K562 (cell line): ENCODE data around the gene NUTF2. TPM values are rescaled to one million over a fixed set of nuclear protein-coding genes. Genes with fewer than 3 reads are reported as not detected.
A peak's percentile ranks its signal among the peaks of the same experiment; 100 is the strongest.

Experiments used
- ATAC-seq: fragments of 200-7000 bp; cut with Tn5 transposase; 3 replicates; pipeline ENCODE4 v1.9.1; 2020; ENCODE audit warnings: moderate library complexity
- BruUV-seq: library from RNA; stranded (reverse); fragments of 400-500 nt; replicated peaks from 2 replicates; lab custom pipeline; 2021; lab: Mats Ljungman, UMichigan
- CTCF ChIA-PET: fragments of 300-600 bp; formaldehyde crosslinking; extraction: SDS; loops from one replicate; lab custom pipeline; 2021; ENCODE audit warnings: low intra/inter-chr PET ratio; lab: Yijun Ruan, JAX
- POLR2A ChIA-PET: fragments of 300-600, 350-650 bp; sonication (Branson Sonifier 250); formaldehyde crosslinking; extraction: SDS; loops from one replicate; lab custom pipeline; 2021; ENCODE audit warnings: antibody characterized with exemption, inconsistent platforms; lab: Yijun Ruan, JAX
- DNase-seq, 4 experiments: peaks; one replicate each; pipeline versions ENCODE4 v3.0.0 to v3.0.0-alpha.2; 2011 to 2018; ENCODE audit warnings: low spot score in 3 of 4, mixed read lengths in 3 of 4; ENCODE audit errors: extremely low read depth in 1 of 4
- FAIRE-seq: peaks from 2 replicates; lab custom pipeline; 2011; peaks lifted over from hg19 to GRCh38; lab: Jason Lieb, UNC
- H2AFZ ChIP-seq: 2 replicates; pipeline ENCODE4 v1.6.0; 2011; ENCODE audit warnings: low read depth, low read length, control low read depth, inconsistent platforms
- H3K27ac ChIP-seq: fragments of 200-600 bp; 3 replicates; pipeline ENCODE4 v1.8.0; 2011; ENCODE audit warnings: low read depth, mild to moderate bottlenecking, control low read depth, inconsistent platforms, low read length, moderate library complexity, mixed read lengths; ENCODE audit errors: extremely low read depth
- H3K27me3 ChIP-seq, 2 experiments: fragments of 300-600 bp in 1 of 2; 2 replicates in 1 of 2; 3 replicates in 1 of 2; pipeline versions ENCODE4 v1.6.0 to v1.8.0; 2011; ENCODE audit warnings: inconsistent platforms in 2 of 2, low read length in 2 of 2, mild to moderate bottlenecking in 1 of 2, mixed read lengths in 1 of 2, moderate library complexity in 1 of 2; ENCODE audit not compliant: control insufficient read depth in 2 of 2, insufficient read depth in 2 of 2
- H3K36me3 ChIP-seq: fragments of 300-600 bp; 3 replicates; pipeline ENCODE4 v1.8.0; 2011; ENCODE audit warnings: mild to moderate bottlenecking, low read length, inconsistent platforms; ENCODE audit not compliant: control insufficient read depth, insufficient read depth
- H3K4me1 ChIP-seq, 2 experiments: fragments of 200-600 bp in 1 of 2; replicated peaks in 1 of 2; 2 replicates in 1 of 2; 3 replicates in 1 of 2; pipeline versions ENCODE4 v1.5.1 to v1.8.0; 2011; ENCODE audit warnings: inconsistent platforms in 2 of 2, low read length in 2 of 2, mild to moderate bottlenecking in 1 of 2, mixed read lengths in 1 of 2, moderate library complexity in 1 of 2; ENCODE audit not compliant: control insufficient read depth in 2 of 2, insufficient read depth in 2 of 2
- H3K4me2 ChIP-seq: 2 replicates; pipeline ENCODE4 v1.6.1; 2011; ENCODE audit warnings: low read length, control low read depth, inconsistent platforms, mixed read lengths; ENCODE audit not compliant: insufficient read depth
- H3K4me3 ChIP-seq: fragments of 200-600 bp; sonication (generic), shearing (Covaris generic); 2 replicates; pipeline ENCODE4 v1.5.1; 2016; ENCODE audit warnings: control low read depth, inconsistent platforms
- H3K79me2 ChIP-seq: fragments of 200-600 bp; 3 replicates; pipeline ENCODE4 v1.8.0; 2011; ENCODE audit warnings: low read length, inconsistent platforms; ENCODE audit not compliant: control insufficient read depth, insufficient read depth
- H3K9ac ChIP-seq, 2 experiments: 2 replicates each; pipeline versions ENCODE4 v1.6.0 to v1.6.1; 2011; ENCODE audit warnings: low read depth in 2 of 2, low read length in 2 of 2, control low read depth in 1 of 2, inconsistent platforms in 1 of 2, mild to moderate bottlenecking in 1 of 2, mixed read lengths in 1 of 2; ENCODE audit not compliant: insufficient read depth in 1 of 2
- H3K9me1 ChIP-seq: one replicate; pipeline ENCODE4 v1.6.0; 2011; ENCODE audit warnings: inconsistent platforms, mild to moderate bottlenecking, low read length, moderate library complexity; ENCODE audit not compliant: control insufficient read depth, insufficient read depth
- H3K9me3 ChIP-seq: replicated peaks from 2 replicates; pipeline ENCODE4 v1.5.1; 2011; ENCODE audit warnings: low read depth, low read length, inconsistent platforms; ENCODE audit not compliant: control insufficient read depth, insufficient read depth
- H4K20me1 ChIP-seq: replicated peaks from 2 replicates; pipeline ENCODE4 v1.6.1; 2011; ENCODE audit warnings: low read length, inconsistent platforms, mixed read lengths; ENCODE audit not compliant: control insufficient read depth, insufficient read depth
- CHAMP1 ChIP-seq: fragments of 450-650 bp; IDR thresholded peaks from 2 replicates; pipeline ENCODE4 v1.6.1; 2016; ENCODE audit warnings: mild to moderate bottlenecking
- DPF2 ChIP-seq: fragments of 450-650 bp; IDR thresholded peaks from 2 replicates; pipeline ENCODE4 v1.6.1; 2016
- EHMT2 ChIP-seq: fragments of 450-650 bp; IDR thresholded peaks from 2 replicates; pipeline ENCODE4 v1.6.1; 2018; ENCODE audit warnings: antibody characterized with exemption
- ETS2 ChIP-seq: IDR thresholded peaks from 2 replicates; pipeline ENCODE4 v1.6.1; 2016; ENCODE audit warnings: borderline replicate concordance, missing genetic modification characterization, mild to moderate bottlenecking, moderate library complexity, missing compliant biosample characterization; ENCODE audit not compliant: poor library complexity, severe bottlenecking
- FOSL1 ChIP-seq: fragments of 200-800 bp; sonication (Bioruptor generic); conservative IDR thresholded peaks from 2 replicates; pipeline ENCODE4 v1.6.1; 2016; ENCODE audit warnings: missing genetic modification characterization, missing compliant biosample characterization
- FOXP1 ChIP-seq: sonication (generic); formaldehyde crosslinking; IDR thresholded peaks from 2 replicates; pipeline ENCODE4 v1.8.0; 2022; ENCODE audit warnings: mild to moderate bottlenecking, missing genetic modification reagents
- GATAD2B ChIP-seq: fragments of 450-650 bp; IDR thresholded peaks from 2 replicates; pipeline ENCODE4 v1.6.1; 2017; ENCODE audit warnings: mild to moderate bottlenecking, borderline replicate concordance
- HOXB6 ChIP-seq: fragments of 250-450 bp; sonication (Bioruptor Pico); IDR thresholded peaks from 2 replicates; pipeline ENCODE4 v1.5.1; 2022; ENCODE audit warnings: mild to moderate bottlenecking, borderline replicate concordance
- MLLT1 ChIP-seq, 2 experiments: fragments of 450-650 bp; IDR thresholded peaks; 2 replicates each; pipeline ENCODE4 v1.6.1; 2016
- MTA1 ChIP-seq: fragments of 450-650 bp; IDR thresholded peaks from 2 replicates; pipeline ENCODE4 v1.6.1; 2017; ENCODE audit warnings: borderline replicate concordance
- MYC ChIP-seq, 2 experiments: fragments of 250-450 bp in 1 of 2; sonication (Bioruptor Pico) in 1 of 2; IDR thresholded peaks; 2 replicates each; pipeline versions ENCODE4 v1.5.1 to v1.6.1; 2012 to 2021; ENCODE audit warnings: low read depth in 2 of 2, borderline replicate concordance in 1 of 2, improper control_type of control experiment in 1 of 2, low read length in 1 of 2, mild to moderate bottlenecking in 1 of 2, moderate library complexity in 1 of 2
- POLR2H ChIP-seq: IDR thresholded peaks from 2 replicates; pipeline ENCODE4 v1.6.1; 2016; ENCODE audit warnings: missing genetic modification characterization, low read depth, mild to moderate bottlenecking, control low read depth, missing compliant biosample characterization, moderate library complexity
- SNIP1 ChIP-seq: fragments of 450-650 bp; IDR thresholded peaks from 2 replicates; pipeline ENCODE4 v1.7.1; 2017; ENCODE audit warnings: low read depth, mild to moderate bottlenecking
- TAF7 ChIP-seq: fragments of 450-650 bp; IDR thresholded peaks from 2 replicates; pipeline ENCODE4 v1.6.1; 2016; ENCODE audit warnings: missing genetic modification characterization, missing compliant biosample characterization
- YY1 ChIP-seq, 3 experiments: IDR thresholded peaks; 2 replicates each; pipeline ENCODE4 v1.6.1; 2011; ENCODE audit warnings: low read length in 2 of 3, mild to moderate bottlenecking in 2 of 3, moderate library complexity in 2 of 3, borderline replicate concordance in 1 of 3, control low read depth in 1 of 3, low read depth in 1 of 3; ENCODE audit not compliant: insufficient read depth in 3 of 3, insufficient replicate concordance in 2 of 3, control insufficient read depth in 1 of 3, insufficient read length in 1 of 3; ENCODE audit errors: extremely low read depth in 1 of 3
- ZBTB1 ChIP-seq: sonication (generic); formaldehyde crosslinking; IDR thresholded peaks from 2 replicates; pipeline ENCODE4 v1.8.1; 2023; ENCODE audit warnings: missing genetic modification reagents, low read depth, mild to moderate bottlenecking, borderline replicate concordance
- ZFP30 ChIP-seq: fragments of 250-450 bp; sonication (Bioruptor Pico); IDR thresholded peaks from 2 replicates; pipeline ENCODE4 v1.8.0; 2022; ENCODE audit warnings: moderate library complexity, mild to moderate bottlenecking, inconsistent platforms, borderline replicate concordance
- WGBS: fragments of 100-300 bp; shearing (Covaris generic); methylation state at CpG from one replicate; pipeline ENCODE4 v1.1.6; 2016; ENCODE audit warnings: low coverage, mixed read lengths; ENCODE audit not compliant: insufficient coverage; ENCODE audit errors: missing lambda C conversion rate; 5-methylcytosine and 5-hydroxymethylcytosine counted together
- in situ Hi-C: fragments of 300-500 bp; cut with MboI; formaldehyde crosslinking; loops from 4 replicates; pipeline ENCODE4 v1.15.0; 2018; ENCODE audit warnings: inconsistent platforms, mixed read lengths
- intact Hi-C: fragments of 100-400 bp; cut with micrococcal nuclease; formaldehyde crosslinking; loops from 2 replicates; pipeline ENCODE4 v1.14.2; 2022
- polyA plus RNA-seq, 8 experiments: library from polyadenylated mRNA; depleted of rRNA in 4 of 8; stranded (reverse) in 5 of 8; unstranded in 3 of 8; fragments of >200 nt; fragmentation: Nextera tagmentation in 2 of 8; fragmentation: Illumina TruSeq in 1 of 8; extraction: Ambion mirVana in 2 of 8; extraction: Trizol in 1 of 8; gene quantifications; 2 replicates each; pipeline versions ENCODE4 v1.2.1 to v1.2.3, GENCODE V29; 2011 to 2014; ENCODE audit warnings: inconsistent platforms in 1 of 8, missing spikeins in 1 of 8
- total RNA-seq, 7 experiments: library from RNA; depleted of rRNA in 6 of 7; stranded (reverse); fragments of >200 nt in 6 of 7; fragmentation: Illumina TruSeq in 2 of 7; extraction: Trizol in 2 of 7; gene quantifications; 2 replicates each; pipeline versions ENCODE4 v1.2.1 to v1.2.3, GENCODE V29; 2011 to 2021; ENCODE audit warnings: low replicate concordance in 1 of 7

Gene NUTF2
- total and polyA plus RNA-seq, 9 of the 15 experiments (the other 6 are each of a cell fraction or from before 2014, with no cell fraction given), result 106 to 248 (median 147) TPM

DNA sequence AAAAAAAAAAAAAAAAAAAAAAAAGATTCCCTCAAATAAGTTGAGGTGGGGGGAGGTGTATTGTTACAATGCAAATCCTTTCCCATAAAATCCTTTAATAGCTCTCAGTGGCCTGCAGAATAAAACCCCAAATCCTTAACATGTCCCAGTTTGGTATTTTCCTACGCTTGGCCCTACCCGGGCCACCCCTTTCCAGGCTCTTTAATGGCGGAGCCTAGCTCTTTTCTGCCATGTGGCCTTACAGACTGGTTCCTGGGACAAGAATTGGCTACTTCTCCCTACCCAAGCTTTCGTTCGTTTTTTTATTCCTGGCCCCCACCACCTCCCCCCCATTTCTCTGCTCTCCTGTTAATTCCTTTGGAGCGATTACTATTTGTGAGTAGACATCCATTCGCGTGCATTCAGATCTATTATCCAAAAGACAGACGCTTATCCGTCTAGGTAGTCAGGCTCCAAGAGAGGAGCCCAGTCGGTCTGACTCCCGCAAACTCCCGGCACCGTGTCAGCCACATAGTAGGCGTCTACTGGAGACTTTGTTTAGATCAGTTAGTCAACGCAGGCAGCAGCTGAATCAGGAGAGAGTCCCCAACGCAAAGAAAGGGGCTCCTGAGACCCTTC is 5.4 kb upstream of the NUTF2 start:
- POLR2A ChIA-PET, result interaction anchor here (0.7 to 1.1 kb wide), 3 partner anchors 32 to 136 kb away, joined by 3 to 4 read pairs (median 3); partner anchors contain the start of gene EDC4
- BruUV-seq, result TSS peak; percentile 81
- Histone ChIP-seq H3K9me1 (no peaks in the 10 kb centered on the region), H3K27ac (peak overlapping the region; percentile 99), H3K4me1 (peaks cover 34 to 40% of the 10 kb centered on the region in 2 experiments), H2AFZ (peak overlapping the region; percentile 100), H3K27me3 (no peaks in the 10 kb centered on the region), H3K4me3 (peak overlapping the region; percentile 83), H3K79me2 (peaks cover 40% of the 10 kb centered on the region), H3K9ac (peak overlapping the region; percentile 94 to 98), H3K4me2 (peak overlapping the region; percentile 97), H3K36me3 (peaks cover 14% of the 10 kb centered on the region), H4K20me1 (no peaks in the 10 kb centered on the region; the same call in 1 of the 2 replicates), H3K9me3 (no peaks in the 10 kb centered on the region)
- 14% methylated on average over 17 of the region's 17 CpGs for WGBS
- ATAC-seq (peak; percentile 32), DNase-seq (peak in 1 of 4 experiments; percentile 37), FAIRE-seq (no peak)
- CTCF ChIA-PET, result interaction anchor here (0.7 kb wide), 1 partner anchor 24 kb away, joined by 3 read pairs; no protein-coding TSS in a partner anchor
- intact Hi-C loops, result no loop called here
- in situ Hi-C loops, result no loop called here
- TF ChIP-seq MLLT1 (IDR thresholded peaks at IDR 0.05) (0 out of 4 replicates have a peak, but pooled peaks of 1 of the 2 experiments have one; percentile 19), TAF7 (tag) (0 out of 2 replicates have a peak, but pooled peaks have one; percentile 19), CHAMP1 (no peak), GATAD2B (no peak), ZBTB1 (CRISPR knock-in tag) (no peak), ZFP30 (CRISPR knock-in tag) (no peak), DPF2 (peak; percentile 34; the same call in 1 of the 2 replicates), MTA1 (no peak), FOSL1 (tag) (no peak), SNIP1 (no peak), ETS2 (tag) (no peak), EHMT2 (0 out of 2 replicates have a peak, but pooled peaks have one; percentile 7), POLR2H (tag) (0 out of 2 replicates have a peak, but pooled peaks have one; percentile 48), HOXB6 (no peak), YY1 (IDR thresholded peaks at IDR 0.05; ENCODE audit: borderline replicate concordance in 1 of 3, control insufficient read depth in 1 of 3, extremely low read depth in 1 of 3, insufficient read depth in 3 of 3, insufficient read length in 1 of 3, insufficient replicate concordance in 2 of 3, low read depth in 1 of 3, low read length in 2 of 3) (peak in 1 of 3 experiments; percentile 87), FOXP1 (no peak), MYC (IDR thresholded peaks at IDR 0.05; ENCODE audit: low read depth, low read length) (peak; percentile 70), MYC (CRISPR knock-in tag; IDR thresholded peaks at IDR 0.05; ENCODE audit: borderline replicate concordance, low read depth) (no peak)
